CD4-positive, alpha-beta T cell treated with Interleukin-6 for 4 hours (primary cell): ENCODE measurements around the gene NLRC5.
"Not testable (repeated sequence)": the region's sequence is repeated elsewhere in the genome, so short reads cannot be mapped to it uniquely, and the experiment has no call there.

Experiments used
- DNase-seq: peaks from one replicate; pipeline ENCODE4 v3.0.0-alpha.2; 2020; ENCODE audit warnings: mixed read lengths

Gene NLRC5

DNA sequence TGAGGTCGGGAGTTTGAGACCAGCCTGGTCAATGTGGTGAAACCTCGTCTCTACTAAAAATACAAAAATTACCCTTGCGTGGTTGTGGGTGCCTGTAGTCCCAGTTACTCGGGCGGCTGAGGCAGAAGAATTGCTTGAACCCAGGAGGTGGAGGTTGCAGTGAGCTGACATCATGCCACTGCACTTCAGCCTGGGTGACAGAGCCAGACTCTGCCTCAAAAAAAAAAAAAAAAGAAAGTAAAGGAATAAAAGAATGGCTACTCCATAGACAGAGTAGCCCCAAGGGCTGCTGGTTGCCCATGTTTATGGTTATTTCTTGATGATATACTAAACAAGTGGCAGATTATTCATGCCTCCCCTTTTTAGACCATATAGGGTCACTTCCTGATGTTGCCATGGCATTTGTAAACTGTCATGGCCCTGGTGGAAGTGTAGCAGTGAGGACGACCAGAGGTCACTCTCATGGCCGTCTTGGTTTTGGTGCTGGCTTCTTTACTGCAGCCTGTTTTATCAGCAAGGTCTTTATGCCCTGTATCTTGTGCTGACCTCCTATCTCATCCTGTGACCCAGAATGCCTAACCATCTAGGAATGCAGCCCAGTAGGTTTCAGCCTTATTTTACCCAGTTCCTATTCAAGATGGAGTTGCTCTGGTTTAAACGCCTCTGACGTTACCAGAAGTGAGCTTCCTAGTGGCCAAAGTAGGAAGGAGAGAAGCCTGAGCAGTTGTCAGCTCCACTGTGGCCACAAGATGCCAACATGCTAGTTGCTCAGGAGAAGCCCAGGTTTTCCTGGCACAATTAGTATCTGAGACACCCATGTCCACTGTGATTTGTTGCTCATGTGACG lies 120.1 kb downstream of the NLRC5 start:
- DNase-seq, result not testable (repeated sequence)

DNA sequence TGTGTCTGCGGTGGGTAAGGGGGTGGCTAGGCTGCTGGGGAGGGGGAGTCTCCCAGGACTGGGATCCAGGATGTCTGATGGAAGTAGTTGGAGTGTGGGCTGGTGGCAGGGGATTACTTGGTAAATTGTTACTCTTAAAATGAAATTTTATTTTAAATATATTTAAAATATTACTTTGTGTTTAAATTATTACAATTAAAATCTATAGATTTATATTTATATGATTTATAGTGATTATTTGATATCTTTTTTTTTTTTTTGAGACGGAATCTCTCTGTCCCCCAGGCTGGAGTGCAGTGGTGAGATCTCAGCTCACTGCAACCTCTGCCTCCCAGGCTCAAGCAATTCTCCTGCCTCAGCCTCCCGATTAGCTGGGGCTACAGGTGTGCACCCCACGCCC lies 121.6 kb downstream of the NLRC5 start:
- DNase-seq, result no peak

- no peak for DNase-seq
Measured at GRCh38 chr16:57111420-57111819, 122.1 kb downstream of the NLRC5 start.

- no peak for DNase-seq
Measured at GRCh38 chr16:57112403-57113041, 123.2 kb downstream of the NLRC5 start.

DNA sequence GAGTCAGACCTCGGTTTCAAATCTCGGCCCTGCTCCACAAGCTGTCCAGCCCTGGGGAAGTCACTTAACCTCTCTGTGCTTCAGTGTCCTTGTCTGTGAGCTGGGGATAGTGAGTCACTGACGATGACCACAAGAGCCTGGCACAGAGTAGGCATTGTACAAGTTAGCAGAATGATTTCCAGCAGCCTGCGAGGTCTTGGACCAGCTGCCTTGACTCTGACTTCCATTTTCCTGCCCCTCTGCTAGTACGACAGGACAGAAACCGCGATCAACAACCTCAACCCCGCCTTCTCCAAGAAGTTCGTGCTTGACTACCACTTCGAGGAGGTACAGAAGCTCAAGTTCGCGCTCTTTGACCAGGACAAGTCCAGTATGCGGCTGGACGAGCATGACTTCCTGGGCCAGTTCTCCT lies 123.7 kb downstream of the NLRC5 start:
- DNase-seq, result no peak

DNA sequence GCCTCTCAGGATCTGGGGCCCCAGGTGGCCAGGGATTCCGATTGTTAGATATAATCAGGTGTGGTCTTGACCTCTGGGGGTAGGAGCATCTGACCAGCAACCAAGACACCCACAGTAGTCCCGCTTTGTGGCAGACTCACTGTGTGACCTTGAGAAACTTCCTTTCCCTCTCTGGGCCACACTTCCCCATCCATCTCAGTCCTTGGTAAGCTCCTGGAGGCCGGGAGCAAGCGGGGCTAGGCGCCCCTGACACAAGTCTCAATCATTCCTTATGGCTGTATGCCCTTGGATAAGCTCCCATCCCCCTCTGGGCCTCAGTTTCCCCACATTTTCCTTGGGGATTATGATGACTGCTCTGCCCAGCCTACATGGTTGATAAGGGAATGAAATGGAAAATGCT lies 124.3 kb downstream of the NLRC5 start:
- DNase-seq, result no peak

GRCh38 chr16:57115168-57115513 lies 125.8 kb downstream of the NLRC5 start:
- no peak for DNase-seq

DNA sequence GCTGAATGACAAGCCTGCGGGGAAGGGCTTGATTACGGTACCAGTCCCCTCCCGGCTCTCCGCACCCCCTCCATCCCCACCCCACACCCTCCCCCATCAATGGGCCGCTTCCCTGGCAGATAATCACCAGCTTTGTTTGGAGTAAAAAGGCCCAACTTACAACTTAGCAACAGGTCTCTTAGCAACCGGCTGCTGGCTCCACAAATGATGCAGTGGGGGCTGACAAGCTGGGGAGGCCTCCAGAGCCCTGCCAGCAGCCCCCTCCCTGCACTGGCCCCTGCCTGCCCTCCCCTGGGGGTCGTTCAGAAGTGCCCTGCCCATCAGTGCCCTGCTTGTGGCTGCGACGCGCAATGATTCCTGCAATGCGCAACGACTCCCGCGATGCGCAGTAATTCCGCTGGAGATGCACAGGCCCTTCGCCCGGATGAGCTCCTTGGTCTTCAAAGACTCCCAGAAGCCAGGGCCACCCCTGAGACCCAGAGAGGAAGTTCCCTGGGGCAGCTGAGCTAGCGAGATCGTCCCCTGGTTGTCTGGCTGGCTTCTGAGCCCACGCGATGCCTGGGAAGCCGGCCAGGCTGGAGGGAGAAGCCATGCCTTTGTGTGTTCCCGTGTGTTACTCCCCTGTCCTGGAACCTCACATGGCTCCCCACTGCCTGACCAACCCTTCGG lies 126.3 kb downstream of the NLRC5 start:
- no peak for DNase-seq

DNA sequence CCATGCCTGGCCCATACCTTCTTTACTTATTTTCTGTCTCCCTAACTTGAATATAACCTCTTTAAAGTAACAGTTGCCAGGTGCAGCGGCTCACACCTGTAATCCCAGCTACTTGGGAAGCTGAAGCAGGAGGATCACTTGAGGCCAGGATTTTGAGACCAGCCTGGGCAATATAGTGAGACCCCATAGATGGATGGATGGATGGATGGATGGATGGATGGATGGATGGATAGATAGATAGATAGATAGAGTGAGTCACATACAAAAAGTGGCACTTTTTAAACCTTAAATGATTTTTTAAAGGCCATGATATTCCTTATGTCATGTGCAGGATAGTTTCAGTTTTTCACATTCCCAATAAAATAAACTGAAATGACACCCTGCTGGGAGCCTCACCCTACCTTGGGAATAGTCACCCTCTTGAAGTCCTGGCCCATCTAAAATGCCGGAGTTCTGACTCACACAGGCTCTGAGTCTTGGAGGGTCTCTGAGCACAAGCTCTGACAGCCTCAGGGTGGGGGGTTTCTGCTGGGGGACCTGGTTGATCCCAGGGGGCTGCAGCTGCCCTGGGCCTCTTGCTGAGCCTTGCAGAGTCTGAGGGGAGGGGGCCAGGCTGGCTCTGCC lies 129.2 kb downstream of the NLRC5 start:
- no peak for DNase-seq

- no peak for DNase-seq
Measured at GRCh38 chr16:57123216-57123973, 134.0 kb downstream of the NLRC5 start.

DNA sequence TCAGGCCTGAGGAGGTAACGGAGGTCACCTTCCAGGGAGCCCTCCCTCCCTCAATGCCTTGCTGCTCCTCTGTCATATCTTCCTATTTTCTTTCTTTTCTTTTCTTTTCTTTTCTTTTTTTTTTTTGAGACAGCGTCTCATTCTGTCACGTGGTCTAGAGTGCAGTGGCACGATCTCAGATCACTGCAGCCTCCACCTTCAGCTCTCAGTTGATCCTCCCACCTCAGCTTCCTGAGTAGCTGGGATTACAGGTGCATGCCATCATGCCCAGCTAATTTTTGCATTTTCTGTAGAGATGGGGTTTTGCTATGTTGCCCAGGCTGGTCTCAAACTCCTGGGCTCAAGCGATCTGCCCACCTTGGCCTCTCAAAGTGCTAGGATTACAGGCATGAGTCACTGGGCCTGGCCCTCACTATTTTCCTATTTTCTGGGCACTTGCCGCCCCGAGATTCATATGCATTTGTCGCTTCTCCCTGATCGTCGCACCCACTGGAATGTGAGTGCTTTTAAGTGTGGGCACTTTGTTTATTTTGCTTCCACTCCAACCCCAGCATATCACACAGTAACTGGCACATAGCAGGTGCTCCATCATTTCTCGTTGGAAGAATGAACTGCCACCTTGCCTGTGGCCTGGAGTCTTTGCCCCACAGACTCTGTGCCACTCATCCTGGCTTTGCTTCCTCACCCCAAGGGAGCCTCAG lies 134.8 kb downstream of the NLRC5 start:
- peak; percentile 48 for DNase-seq

DNA sequence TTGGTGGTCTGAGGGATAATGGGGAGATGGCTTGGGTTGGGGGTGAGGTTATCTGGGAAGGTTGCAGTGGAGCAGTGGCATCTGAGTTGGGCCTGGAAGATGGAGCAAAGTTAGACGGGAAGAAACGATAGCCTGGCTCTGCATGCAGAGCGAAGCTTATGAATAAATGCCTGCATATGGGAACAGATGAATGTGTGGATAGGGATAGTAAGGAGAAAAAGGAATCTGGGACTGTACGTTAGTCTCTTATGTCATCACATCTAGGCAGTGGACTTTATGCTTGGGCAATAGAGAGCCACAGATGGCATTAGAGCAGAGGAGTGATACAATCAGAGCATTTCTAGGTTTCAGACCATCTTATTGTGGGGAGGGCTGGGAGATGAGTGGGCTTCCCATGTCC lies 136.0 kb downstream of the NLRC5 start:
- no peak for DNase-seq

- DNase-seq, result no peak
Measured at GRCh38 chr16:57125969-57126368, 136.6 kb downstream of the NLRC5 start.

- no peak for DNase-seq
Measured at GRCh38 chr16:57126411-57126810, 137.1 kb downstream of the NLRC5 start.

DNA sequence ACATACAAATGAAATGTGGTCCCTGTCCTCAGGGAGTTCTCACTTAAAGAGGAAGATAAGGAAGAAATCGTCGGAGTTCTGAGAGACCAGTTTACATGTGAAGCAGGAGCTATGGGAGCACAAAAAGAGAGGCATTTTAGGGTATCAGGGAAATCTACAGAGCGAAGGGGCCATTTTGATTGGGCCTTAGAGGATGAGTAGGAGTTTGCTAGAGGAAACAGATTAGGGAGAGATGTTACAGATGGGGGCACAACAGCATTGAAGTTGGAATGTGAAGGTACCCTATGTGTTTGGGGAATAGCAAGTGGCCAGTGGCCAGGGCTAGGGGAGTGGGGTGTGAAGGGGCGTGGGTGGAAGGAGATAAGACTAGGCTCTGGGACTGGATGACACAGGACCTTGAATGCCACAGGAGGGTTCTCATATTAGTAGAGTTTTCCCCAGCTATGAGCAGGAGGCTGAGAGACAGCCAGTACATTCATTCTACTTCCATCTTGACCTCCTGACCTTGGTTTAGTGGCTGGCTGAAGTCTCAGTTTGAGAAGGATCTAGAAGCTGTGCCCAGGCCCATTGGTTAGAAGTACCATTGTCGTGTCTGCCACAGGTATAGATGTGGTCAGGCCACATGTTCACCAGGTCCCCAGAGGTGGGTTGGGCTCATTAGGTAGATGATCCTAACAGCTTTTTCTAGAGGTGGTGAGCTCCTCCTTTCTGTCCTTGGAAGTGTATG lies 137.8 kb downstream of the NLRC5 start:
- DNase-seq, result no peak

- DNase-seq, result no peak
Measured at GRCh38 chr16:57127836-57128235, 138.5 kb downstream of the NLRC5 start.

- peak; percentile 78 for DNase-seq
Measured at GRCh38 chr16:57128771-57129389, 139.5 kb downstream of the NLRC5 start.

GRCh38 chr16:57130950-57131321 lies 141.6 kb downstream of the NLRC5 start:
- no peak for DNase-seq

DNA sequence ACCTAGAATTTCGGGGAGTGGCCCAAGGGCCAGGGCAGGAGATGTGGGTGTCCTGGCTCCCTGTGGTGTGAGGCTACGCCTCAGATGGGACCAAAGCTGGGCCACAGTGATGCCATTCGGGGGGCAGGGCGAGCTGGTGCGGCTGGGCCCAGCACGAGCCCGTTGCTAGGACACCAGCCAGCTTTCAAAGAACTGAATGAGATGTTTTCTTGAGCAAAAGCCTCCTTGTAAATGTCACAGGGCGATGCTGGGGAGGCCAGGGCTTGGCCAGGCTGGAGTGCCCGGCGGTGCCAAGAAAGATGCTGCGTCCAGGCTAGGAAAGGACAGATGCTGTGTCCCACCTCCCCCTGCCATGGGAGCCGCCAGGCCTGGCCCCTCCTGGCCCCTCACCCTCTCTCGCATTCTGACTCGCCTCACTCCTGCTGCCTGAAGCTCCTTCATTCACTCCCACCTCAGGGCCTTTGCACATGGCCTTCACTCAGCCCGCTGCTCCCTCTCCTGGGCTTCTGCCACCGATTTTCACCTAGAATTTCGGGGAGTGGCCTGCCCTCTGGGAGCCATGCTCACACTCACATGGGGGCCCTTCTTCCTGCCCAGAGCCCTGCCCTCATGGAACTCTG lies 142.1 kb downstream of the NLRC5 start:
- no peak for DNase-seq

DNA sequence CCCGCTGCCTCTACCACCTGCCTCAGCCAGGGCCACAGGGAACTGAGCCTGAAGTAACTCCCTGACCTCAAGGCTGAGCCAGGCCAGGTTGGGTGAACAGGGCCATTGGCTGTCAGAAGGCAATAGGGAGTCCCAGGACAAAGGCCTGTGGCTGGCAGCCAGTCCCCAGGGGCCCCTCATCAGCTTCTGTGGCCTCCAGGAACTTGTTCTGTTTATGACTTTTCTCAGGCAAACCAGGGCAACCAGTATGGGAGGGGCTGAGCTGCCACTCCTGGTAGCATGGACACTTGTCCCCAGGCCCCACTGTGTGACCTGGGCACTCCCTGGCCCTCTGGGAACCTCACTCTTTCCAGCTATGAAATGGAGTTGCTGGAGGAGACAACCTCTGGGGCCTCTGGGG lies 143.1 kb downstream of the NLRC5 start:
- DNase-seq, result no peak

GRCh38 chr16:57133031-57133430 lies 143.7 kb downstream of the NLRC5 start:
- DNase-seq, result no peak
